ENCODE data around the gene COL27A1.

DNA sequence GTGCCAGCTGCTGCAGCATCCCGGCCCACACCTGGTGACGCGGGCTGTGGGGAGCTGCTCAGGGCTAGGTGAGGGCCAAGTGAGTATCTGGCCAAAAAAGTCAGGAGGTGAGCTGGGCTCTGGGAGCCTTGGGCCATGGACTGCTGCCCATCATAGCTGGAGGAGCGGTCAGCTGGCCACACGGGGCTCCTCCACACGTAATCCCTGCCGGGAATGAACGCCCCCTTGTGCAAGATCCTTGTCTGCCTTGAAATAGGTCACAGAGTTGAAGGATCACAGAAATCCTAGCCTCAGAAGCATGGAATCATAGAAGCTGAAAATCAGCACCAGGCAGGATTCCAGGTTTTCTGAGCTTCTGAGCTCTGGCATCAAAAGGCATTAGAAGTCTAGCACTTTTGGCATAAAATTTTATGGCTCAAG is 16.8 kb upstream of the COL27A1 start:
- TF ChIP-seq, protein P1, sequence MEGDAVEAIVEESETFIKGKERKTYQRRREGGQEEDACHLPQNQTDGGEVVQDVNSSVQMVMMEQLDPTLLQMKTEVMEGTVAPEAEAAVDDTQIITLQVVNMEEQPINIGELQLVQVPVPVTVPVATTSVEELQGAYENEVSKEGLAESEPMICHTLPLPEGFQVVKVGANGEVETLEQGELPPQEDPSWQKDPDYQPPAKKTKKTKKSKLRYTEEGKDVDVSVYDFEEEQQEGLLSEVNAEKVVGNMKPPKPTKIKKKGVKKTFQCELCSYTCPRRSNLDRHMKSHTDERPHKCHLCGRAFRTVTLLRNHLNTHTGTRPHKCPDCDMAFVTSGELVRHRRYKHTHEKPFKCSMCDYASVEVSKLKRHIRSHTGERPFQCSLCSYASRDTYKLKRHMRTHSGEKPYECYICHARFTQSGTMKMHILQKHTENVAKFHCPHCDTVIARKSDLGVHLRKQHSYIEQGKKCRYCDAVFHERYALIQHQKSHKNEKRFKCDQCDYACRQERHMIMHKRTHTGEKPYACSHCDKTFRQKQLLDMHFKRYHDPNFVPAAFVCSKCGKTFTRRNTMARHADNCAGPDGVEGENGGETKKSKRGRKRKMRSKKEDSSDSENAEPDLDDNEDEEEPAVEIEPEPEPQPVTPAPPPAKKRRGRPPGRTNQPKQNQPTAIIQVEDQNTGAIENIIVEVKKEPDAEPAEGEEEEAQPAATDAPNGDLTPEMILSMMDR (IDR thresholded peaks at IDR 0.05), result no peak
- no peak for TF ChIP-seq EZH2 (IDR thresholded peaks at IDR 0.05)
